Subcutaneous abdominal adipose tissue (tissue), 5 donors: ENCODE results near the gene WNK3.

Source experiments
- H3K27ac ChIP-seq: one replicate; pipeline ENCODE4 v1.7.0; 2013; ENCODE audit warnings: low read depth, mild to moderate bottlenecking, inconsistent platforms, low read length, moderate library complexity
- H3K27me3 ChIP-seq, 5 donors: one replicate each; pipeline ENCODE4 v1.7.0; 2013; ENCODE audit warnings: low read length in 5 of 5, inconsistent platforms in 1 of 5; ENCODE audit not compliant: control insufficient read depth in 5 of 5, insufficient read depth in 4 of 5
- H3K36me3 ChIP-seq, 5 donors: one replicate each; pipeline ENCODE4 v1.7.0; 2013; ENCODE audit warnings: low read length in 5 of 5; ENCODE audit not compliant: control insufficient read depth in 5 of 5, insufficient read depth in 5 of 5
- H3K4me1 ChIP-seq, 5 donors: one replicate each; pipeline ENCODE4 v1.7.0; 2013; ENCODE audit warnings: low read length in 5 of 5, mild to moderate bottlenecking in 3 of 5, moderate library complexity in 1 of 5; ENCODE audit not compliant: control insufficient read depth in 5 of 5, insufficient read depth in 5 of 5
- H3K4me3 ChIP-seq, 5 donors: one replicate each; pipeline ENCODE4 v1.7.0; 2013; ENCODE audit warnings: low read length in 5 of 5, low read depth in 1 of 5
- H3K9ac ChIP-seq, 5 donors: one replicate each; pipeline ENCODE4 v1.7.0; 2013; ENCODE audit warnings: low read length in 5 of 5, mild to moderate bottlenecking in 4 of 5, moderate library complexity in 3 of 5
- H3K9me3 ChIP-seq, 5 donors: one replicate each; pipeline ENCODE4 v1.7.0; 2013; ENCODE audit warnings: low read length in 5 of 5; ENCODE audit not compliant: control insufficient read depth in 5 of 5
- donor health status: healthy.
- donor health status: healthy.
- donor health status: healthy.
- donor health status: healthy.
- donor health status: healthy.

The WNK3 gene

DNA sequence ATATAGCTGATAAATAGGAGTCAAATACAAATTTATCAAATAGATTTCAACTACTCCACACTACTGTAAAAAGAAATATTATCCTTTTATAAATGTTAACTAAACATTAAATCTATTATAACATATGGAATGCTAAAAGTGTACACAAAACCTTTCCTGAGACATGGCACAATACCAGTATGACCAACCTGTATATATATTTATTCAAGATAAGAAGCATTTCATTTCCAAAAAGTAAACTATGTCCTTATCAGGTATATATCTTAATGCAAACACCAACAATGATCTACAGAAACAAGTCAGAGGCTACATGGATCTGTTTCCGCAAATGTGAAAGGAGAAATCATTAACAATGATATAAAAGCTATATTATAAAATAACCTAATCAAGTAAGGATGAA, 37.8 kb downstream of the WNK3 start:
- no peak overlapping the region for H3K4me3 ChIP-seq
- no peaks in the 10 kb centered on the region for H3K9me3 ChIP-seq
- H3K4me1 ChIP-seq: no peaks in the 10 kb centered on the region
- H3K9ac ChIP-seq: no peak overlapping the region
- no peak overlapping the region for H3K27ac ChIP-seq
- no peaks in the 10 kb centered on the region for H3K36me3 ChIP-seq
- H3K27me3 ChIP-seq: no peaks in the 10 kb centered on the region

DNA sequence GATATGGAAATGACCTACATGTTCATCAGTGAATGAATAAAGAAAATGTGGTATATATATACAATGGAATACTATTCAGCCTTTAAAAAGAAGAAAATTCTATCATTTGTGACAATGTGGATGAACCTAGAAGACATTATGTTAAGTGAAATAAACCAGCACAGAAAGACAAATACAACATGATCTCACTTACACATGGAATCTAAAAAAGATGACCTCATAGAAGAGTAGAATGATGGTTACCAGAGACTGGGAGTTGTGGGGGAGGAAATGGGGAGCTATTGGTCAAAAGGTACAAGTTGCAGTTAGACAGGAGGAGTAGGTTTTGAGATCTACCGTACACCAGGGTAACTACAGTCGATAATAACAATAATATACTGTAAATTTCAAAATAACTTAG, 51.5 kb downstream of the WNK3 start:
- Histone ChIP-seq H3K4me3 (no peak overlapping the region), H3K27me3 (no peaks in the 10 kb centered on the region), H3K27ac (no peak overlapping the region), H3K9ac (no peak overlapping the region), H3K36me3 (no peaks in the 10 kb centered on the region), H3K9me3 (peaks cover 0 to 3% (median 0%) of the 10 kb centered on the region in 5 donors), H3K4me1 (no peaks in the 10 kb centered on the region)

DNA sequence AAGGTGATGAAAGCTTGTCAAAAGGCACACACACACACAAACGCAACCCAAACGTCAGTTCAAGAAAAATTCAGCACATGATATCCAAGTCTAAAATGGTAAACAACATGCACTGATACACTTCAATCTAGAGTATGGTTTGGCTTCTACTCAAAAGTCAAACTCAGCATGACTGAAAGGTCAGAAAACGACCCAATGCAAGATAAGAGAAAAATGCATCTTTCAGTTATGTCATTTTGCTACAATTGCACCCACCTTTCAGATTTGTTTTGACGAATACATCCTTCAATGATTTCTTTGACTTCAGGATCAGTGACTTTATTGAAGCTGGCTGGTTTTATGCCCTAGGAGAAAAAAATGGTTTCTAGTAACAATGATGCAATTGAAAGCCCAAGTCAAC, 56.3 kb downstream of the WNK3 start:
- H3K4me1 ChIP-seq: no peaks in the 10 kb centered on the region

DNA sequence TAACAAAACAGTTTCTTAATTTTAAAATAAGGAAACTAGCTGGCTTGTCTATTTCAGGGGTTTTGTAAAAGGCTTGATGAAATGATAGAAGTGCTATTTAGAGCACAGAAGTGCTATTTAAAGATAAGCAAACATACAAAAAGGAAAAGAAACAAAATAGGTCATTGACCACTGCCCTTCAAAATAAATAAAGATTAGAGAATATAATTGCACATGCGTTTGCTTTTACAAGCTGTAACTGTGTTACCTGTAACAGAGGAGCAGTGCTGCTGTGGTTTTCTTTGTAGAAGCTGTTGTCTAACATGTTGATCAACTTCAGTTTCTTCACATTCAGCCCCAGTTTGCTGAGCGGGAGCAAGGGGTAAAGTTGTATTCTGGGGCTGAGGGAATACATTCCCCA, 63.5 kb downstream of the WNK3 start:
- Histone ChIP-seq H3K36me3 (no peaks in the 10 kb centered on the region), H3K9me3 (no peaks in the 10 kb centered on the region), H3K4me3 (no peak overlapping the region), H3K27ac (no peak overlapping the region), H3K4me1 (no peaks in the 10 kb centered on the region), H3K9ac (no peak overlapping the region), H3K27me3 (peaks cover 3 to 13% (median 4%) of the 10 kb centered on the region in 5 donors)

More for the DNA sequence above, 56.3 kb downstream of the WNK3 start:
- Histone ChIP-seq H3K4me3 (no peak overlapping the region), H3K36me3 (no peaks in the 10 kb centered on the region), H3K9ac (no peak overlapping the region), H3K27me3 (peaks cover 0 to 5% (median 0%) of the 10 kb centered on the region in 5 donors), H3K9me3 (no peaks in the 10 kb centered on the region), H3K27ac (no peak overlapping the region)

DNA sequence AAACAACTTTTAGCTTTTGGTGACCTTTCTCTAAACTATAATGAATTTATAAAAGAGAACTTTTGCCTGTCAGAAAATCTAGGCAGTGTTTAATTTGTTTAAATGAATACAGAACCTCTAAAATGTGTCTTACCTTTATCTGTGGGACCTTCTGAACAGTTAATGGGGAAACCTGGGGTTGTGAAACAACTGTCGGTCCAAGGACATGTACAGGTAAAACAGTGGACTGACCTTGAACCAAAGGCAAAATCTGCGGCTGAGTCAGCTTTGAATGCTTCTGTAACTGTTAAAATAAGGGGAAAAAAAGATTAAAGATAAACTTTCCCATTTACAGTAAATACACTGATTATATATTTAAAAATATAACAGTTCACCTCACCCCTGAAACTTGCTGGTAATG, 65.1 kb downstream of the WNK3 start:
- Histone ChIP-seq H3K9ac (no peak overlapping the region), H3K4me1 (no peaks in the 10 kb centered on the region), H3K36me3 (no peaks in the 10 kb centered on the region), H3K27me3 (peaks cover 6 to 18% (median 10%) of the 10 kb centered on the region in 5 donors), H3K9me3 (no peaks in the 10 kb centered on the region), H3K4me3 (no peak overlapping the region), H3K27ac (no peak overlapping the region)

DNA sequence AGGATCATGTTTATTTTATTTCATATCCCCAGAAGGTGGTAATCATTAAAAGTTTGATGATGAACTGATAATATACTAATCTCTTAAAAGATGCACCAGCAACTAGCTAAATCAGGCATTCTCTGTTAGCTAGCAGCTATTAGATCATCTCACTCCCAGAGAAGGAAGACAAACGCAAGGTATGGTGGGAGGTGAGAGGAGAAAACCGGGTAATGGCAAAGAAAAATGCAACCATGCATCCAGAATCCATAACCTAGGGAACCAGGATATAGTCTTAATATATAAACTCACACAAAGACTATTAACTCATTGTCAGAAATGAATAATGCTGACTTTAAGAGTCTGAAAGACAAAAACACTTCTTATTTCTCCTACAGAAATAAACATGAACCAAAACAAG, 66.1 kb downstream of the WNK3 start:
- H3K36me3 ChIP-seq: no peaks in the 10 kb centered on the region
- no peak overlapping the region for H3K4me3 ChIP-seq
- no peaks in the 10 kb centered on the region for H3K4me1 ChIP-seq
- peaks cover 5 to 16% (median 10%) of the 10 kb centered on the region in 5 donors for H3K27me3 ChIP-seq
- H3K9ac ChIP-seq: no peak overlapping the region
- H3K27ac ChIP-seq: no peak overlapping the region
- no peaks in the 10 kb centered on the region for H3K9me3 ChIP-seq

DNA sequence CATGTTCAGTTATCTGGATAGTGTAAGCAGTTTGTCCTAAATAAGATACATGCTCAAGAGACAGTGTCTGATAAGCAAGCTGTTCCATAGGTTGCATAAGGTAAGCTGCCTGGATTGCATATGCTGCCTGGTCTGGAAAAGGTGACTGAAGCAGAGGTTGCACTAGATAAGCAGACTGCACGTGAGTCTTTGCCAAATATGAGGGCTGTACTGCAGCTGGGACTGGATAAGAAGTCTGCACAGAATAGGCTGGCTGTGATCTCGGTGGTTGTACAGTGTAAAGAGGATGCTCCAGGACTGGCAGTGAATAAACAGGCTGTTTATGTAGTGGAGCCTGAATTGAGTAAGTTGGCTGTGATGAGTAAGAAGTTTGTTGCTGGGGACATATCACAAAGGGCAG, 68.9 kb downstream of the WNK3 start:
- Histone ChIP-seq H3K27ac (no peak overlapping the region), H3K4me1 (no peaks in the 10 kb centered on the region), H3K4me3 (no peak overlapping the region), H3K36me3 (no peaks in the 10 kb centered on the region), H3K9me3 (no peaks in the 10 kb centered on the region), H3K9ac (no peak overlapping the region), H3K27me3 (peaks cover 0 to 11% (median 9%) of the 10 kb centered on the region in 5 donors)

DNA sequence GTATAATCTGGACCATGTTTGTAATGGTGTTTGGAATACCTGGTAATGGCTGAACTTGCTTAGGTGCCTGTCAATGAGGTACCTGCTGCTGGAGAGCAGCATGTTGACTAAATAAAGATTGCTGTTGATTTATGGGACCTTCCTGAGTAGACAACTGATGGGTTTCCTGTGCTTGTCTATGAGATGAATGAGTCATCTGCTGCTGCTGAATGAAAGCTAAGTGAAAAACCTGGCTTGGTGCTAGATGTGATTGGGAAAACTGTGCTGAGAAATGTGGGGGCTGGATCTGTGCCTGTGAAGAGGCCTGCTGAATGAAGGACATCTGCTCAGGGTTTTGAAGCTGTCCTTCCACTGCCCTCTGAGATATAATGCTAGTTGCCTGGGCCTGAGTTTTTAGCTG, 69.6 kb downstream of the WNK3 start:
- Histone ChIP-seq H3K4me1 (no peaks in the 10 kb centered on the region), H3K27ac (no peak overlapping the region), H3K9me3 (no peaks in the 10 kb centered on the region), H3K4me3 (no peak overlapping the region), H3K9ac (no peak overlapping the region), H3K36me3 (no peaks in the 10 kb centered on the region), H3K27me3 (peaks cover 0 to 11% (median 9%) of the 10 kb centered on the region in 5 donors)

DNA sequence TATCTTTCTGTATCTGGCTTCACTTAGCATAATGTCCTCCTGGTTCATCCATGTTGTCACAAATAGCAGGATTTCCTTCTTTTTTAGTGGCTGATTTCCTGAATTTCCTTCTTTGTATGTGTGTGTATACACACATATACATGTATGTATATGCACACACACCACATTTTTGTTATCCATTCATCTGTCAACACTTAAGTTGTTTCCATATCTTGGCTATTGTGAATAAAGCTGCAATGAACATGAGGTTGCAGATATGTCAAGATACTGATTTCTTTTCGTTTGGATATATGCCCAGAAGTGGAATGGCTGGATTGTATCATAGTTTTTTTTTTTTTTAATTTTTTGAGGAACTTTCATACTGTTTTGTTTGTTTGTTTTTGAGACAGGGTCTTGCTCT, 76.2 kb downstream of the WNK3 start:
- H3K27ac ChIP-seq: no peak overlapping the region
- H3K9me3 ChIP-seq: peaks cover 0 to 3% (median 0%) of the 10 kb centered on the region in 5 donors
- no peak overlapping the region for H3K9ac ChIP-seq
- no peak overlapping the region for H3K4me3 ChIP-seq
- H3K4me1 ChIP-seq: no peaks in the 10 kb centered on the region
- peaks cover 0 to 3% (median 0%) of the 10 kb centered on the region in 5 donors for H3K27me3 ChIP-seq
- H3K36me3 ChIP-seq: no peaks in the 10 kb centered on the region

DNA sequence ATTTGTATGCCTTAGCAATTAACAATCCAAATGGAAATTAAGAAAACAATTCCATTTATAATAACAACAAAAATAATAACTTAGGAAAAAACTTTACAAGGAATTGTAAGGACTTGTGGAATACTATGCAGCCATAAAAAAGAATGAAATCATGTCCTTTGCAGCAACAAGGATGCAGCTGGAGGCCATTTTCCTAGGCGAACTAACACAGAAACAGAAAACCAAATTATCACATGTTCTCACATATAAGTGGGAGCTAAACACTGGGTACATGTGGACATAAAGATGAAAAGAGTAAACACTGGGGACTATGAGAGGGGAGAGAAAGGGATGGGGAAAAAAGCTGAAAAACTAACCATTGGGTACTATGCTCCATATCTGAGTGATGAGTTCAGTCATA, 77.4 kb downstream of the WNK3 start:
- Histone ChIP-seq H3K4me3 (no peak overlapping the region), H3K27me3 (peaks cover 0 to 3% (median 0%) of the 10 kb centered on the region in 5 donors), H3K9me3 (peaks cover 0 to 3% (median 0%) of the 10 kb centered on the region in 5 donors), H3K36me3 (no peaks in the 10 kb centered on the region), H3K27ac (no peak overlapping the region), H3K9ac (no peak overlapping the region), H3K4me1 (no peaks in the 10 kb centered on the region)

DNA sequence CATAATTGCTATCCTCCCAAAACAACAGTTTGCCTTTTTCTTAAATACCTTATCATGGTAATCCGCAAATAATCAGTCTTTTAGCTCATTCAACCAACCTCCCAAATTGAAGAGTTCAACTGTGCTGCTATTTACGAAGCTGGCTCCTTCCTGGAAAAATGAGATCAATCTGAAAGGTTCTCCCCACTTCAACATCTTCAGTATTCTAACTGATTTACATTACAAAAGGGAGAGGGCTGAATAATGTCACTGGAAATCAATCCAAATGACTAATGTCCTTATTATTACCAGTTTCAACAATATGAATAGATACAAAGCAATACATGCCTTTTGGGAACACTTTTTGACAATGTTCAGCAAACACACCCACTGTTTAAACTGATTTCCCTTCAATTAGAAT, 86.2 kb downstream of the WNK3 start:
- no peaks in the 10 kb centered on the region for H3K4me1 ChIP-seq
- no peaks in the 10 kb centered on the region for H3K9me3 ChIP-seq
- H3K27ac ChIP-seq: no peak overlapping the region
- no peak overlapping the region for H3K9ac ChIP-seq
- H3K27me3 ChIP-seq: peaks cover 0 to 3% (median 0%) of the 10 kb centered on the region in 5 donors
- H3K4me3 ChIP-seq: no peak overlapping the region
- H3K36me3 ChIP-seq: no peaks in the 10 kb centered on the region
